NCI-H82 (cell line): ENCODE data around the gene BMP8B.
A peak's percentile ranks its signal among the peaks of the same experiment; 100 is the strongest.

Experiments used
- DNase-seq: peaks from one replicate; lab custom pipeline; 2025; lab: John Stamatoyannopoulos, UW

The BMP8B gene

GRCh38 chr1:39722495-39722894 lies 66.2 kb downstream of the BMP8B start:
- no peak for DNase-seq

GRCh38 chr1:39721664-39722063 lies 67.0 kb downstream of the BMP8B start:
- no peak for DNase-seq

- peak; percentile 80 for DNase-seq
Measured at GRCh38 chr1:39720094-39720999, 68.3 kb downstream of the BMP8B start.

GRCh38 chr1:39717809-39718208 lies 70.9 kb downstream of the BMP8B start:
- DNase-seq: no peak

GRCh38 chr1:39713557-39713956 lies 75.1 kb downstream of the BMP8B start:
- DNase-seq: no peak

- no peak for DNase-seq
Measured at GRCh38 chr1:39711966-39712340, 76.7 kb downstream of the BMP8B start.

GRCh38 chr1:39711104-39711965 lies 77.3 kb downstream of the BMP8B start:
- no peak for DNase-seq

GRCh38 chr1:39707506-39707905 lies 81.2 kb downstream of the BMP8B start:
- no peak for DNase-seq
